ENCODE measurements around the gene NCOA7.
"Not testable (repeated sequence)": the region's sequence is repeated elsewhere in the genome, so short reads cannot be mapped to it uniquely, and the experiment has no call there.

The NCOA7 gene

DNA sequence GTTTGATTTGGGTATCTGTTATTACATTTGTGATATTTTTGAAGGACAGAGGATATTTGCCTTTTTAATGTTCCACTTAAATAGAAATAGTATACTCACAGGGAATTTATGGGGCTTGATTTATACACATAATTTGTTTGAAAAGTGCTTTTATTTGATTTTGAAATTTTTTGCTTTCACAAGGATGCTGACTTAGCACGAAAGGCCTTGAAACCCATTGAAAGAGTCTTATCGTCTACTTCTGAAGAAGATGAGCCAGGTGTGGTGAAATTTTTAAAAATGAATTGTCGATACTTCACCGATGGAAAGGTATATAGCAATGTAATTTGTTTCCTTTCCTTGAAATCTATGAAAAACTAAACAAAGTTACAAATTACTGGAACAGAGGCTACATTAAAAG, 91.5 kb downstream of the NCOA7 start:
- DNase-seq: no peak

DNA sequence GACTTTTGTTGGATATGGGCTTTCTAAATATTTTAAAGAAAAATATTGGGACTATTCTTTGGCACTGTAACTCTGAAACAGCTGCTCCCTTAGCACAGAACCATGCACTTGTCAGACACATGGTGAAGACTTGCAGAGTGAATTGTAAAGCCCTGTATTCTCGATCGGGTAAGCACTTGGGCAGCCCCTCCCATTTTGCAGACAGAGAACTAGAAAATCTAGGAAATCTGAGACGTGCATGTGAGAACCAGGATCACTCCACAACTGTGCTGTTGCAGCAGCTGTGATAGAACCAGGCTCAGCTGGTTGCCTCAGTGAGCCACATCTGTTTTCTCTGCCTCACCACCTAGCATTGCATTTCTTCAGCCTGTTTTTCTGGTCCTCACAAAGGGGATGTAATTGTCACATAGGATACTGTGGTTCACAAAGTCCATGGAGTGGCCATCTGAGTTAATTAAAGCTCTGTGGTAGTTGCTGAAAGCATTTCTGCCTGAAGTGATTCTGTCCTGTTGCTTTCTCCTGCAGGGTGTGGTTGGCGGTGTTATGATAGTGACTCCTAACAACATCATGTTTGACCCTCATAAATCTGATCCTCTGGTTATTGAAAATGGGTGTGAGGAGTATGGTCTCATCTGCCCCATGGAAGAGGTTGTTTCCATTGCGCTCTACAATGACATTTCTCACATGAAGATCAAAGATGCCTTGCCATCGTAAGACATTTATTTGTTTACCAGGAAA, 94.0 kb downstream of the NCOA7 start:
- DNase-seq: no peak

DNA sequence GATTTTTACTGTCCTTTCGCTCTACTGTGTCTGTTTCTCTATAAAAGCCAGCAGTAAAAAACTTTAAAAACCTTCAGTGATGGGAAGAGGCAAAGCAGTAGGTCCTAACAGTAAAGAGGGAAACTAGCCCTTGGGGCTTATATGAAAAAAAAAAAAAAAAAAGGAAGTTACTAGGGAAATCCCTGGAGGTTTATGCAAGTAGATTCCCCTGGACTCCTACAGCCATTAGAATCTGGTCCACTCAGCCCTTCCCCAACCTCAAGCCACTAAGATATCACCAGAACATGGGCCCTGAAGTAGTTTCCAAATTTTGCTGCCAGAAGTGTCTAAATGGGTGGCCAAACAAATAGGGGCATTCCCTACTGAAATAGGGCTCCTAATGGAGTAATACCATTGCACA, 95.3 kb downstream of the NCOA7 start:
- DNase-seq: no peak

DNA sequence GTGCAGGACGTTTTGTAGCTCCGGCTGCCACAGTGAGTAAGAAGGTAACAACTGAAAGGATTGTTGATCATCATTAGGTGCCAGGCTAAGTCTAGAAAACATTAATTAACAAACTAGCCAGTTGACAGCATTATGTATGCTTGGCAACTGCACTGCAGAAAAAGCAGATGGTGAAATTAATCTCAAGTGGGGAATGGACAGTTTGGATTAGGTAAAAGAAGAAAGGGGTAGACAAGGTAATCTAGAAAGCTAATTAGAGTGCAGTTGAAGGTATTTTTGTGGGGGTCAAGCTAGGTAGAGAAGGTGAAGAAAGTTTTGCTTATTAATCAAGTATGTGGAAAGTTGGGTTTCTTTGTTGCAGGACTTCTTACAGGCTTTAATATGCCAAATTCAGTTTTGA, 96.2 kb downstream of the NCOA7 start:
- no peak for DNase-seq

DNA sequence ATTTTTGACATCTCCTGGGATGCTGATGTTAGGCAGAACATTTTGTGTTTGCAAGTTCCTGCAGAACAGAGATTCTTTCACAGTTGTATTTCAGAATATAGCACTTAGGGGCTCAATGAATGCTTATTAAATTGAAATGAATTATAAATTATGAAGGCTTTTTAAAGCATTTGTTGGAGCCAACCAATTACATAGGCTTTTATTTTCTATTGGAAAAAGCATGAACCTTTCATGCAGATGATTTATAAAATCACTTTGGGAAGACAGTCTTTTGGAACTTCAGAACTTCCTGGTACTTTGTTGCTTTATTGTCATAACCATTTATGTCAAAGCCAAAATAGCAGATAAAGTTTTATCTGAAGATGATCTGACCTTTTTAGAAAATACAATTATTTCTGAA, 96.6 kb downstream of the NCOA7 start:
- DNase-seq: no peak

DNA sequence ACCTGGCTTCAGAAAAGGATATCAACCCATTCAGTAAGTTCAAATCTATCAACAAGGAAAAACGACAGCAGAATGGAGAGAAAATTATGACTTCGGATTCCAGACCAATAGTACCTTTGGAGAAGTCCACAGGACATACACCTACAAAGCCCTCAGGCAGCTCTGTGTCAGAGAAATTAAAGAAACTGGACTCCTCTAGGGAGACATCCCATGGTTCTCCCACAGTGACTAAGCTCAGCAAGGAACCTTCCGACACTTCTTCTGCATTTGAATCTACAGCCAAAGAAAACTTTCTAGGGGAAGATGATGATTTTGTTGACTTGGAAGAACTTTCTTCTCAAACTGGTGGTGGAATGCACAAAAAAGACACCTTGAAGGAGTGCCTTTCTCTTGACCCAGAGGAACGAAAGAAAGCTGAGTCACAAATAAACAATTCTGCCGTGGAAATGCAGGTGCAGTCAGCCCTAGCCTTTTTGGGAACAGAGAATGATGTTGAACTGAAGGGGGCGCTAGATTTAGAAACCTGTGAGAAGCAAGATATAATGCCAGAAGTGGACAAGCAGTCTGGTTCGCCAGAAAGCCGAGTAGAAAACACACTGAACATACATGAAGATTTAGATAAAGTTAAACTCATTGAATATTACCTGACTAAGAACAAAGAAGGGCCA, 98.4 kb downstream of the NCOA7 start:
- peak; percentile 13 for DNase-seq

DNA sequence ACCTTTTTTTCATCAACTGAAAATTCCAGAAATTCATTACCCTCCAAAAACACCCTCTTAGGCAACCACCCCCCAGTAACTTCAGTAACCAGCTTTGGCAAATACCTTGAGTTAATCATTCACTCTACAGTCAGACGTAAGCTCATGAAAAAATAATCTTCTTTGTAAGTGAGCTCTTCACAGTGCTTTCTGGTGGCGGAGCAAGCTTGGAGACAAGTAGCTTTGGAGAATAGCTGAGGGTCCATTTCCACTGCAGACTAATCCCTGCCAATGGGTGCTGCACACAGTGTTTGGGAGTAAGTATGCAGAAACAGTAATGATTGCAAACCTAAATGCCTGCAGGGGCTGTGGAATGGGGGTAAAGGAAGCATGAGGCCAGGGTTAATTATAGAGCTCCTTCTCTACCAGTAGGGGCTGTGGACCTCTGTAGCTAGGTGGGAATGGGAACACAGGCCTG, 109.0 kb downstream of the NCOA7 start:
- no peak for DNase-seq

DNA sequence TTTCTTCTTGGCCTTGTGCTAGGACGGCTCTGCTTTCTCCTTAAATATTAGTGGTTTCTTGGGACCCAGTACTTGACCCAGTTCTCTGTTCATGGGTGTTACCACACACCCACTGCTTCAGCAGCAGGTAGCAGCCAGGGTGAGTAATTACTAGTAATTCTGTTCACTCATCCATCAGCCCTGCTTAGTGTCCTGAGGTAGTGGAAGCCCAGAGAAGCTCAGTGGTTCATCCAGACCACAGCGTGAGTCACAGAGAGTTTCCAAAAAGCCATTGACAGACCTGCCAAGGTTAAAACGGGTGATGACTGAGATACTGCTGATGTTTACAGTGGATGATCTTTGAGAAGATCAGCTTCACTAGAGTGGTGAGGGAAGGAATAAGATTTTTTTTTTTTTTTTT, 114.1 kb downstream of the NCOA7 start:
- peak; percentile 69 for DNase-seq

DNA sequence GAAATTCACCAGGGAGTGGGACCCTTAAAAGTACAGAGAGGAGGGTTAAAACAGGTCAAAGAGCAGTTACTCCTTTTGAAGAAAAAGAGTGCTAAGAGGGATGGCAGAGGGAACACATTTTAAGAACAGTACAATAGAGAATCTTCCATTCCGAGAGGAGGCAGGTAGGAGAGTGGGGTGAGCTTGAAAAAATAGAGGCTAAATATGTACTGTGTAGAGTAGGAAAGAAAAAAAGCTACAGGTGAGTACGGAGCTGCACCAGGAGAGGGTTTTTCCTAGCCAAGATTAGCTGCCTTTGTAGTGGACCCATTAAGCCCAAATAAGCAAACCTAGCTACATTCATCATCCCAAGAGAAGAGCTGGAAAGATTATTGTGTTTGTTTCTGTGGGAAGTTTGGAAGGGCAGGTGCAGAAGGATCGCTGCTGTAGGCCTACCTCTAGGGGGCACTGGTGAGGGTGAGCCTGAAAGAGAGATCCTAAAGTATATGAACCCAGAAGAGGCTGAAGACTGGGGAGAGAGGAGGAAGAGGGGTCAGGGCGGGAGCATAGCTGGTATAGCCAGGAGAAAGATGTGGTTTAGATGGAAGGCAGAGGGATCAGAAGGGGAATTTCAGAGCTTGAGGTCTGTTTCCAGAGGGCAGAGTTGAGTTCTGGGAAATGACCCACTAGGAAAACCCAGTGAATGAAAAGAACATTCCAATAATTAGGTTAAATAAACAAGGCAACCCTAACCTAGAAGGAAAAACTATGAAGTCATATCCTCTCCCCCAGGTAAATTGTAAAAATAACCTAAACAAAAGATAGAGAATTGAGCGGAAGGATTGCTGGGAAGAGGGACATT, 115.6 kb downstream of the NCOA7 start:
- peak; percentile 72 for DNase-seq

DNA sequence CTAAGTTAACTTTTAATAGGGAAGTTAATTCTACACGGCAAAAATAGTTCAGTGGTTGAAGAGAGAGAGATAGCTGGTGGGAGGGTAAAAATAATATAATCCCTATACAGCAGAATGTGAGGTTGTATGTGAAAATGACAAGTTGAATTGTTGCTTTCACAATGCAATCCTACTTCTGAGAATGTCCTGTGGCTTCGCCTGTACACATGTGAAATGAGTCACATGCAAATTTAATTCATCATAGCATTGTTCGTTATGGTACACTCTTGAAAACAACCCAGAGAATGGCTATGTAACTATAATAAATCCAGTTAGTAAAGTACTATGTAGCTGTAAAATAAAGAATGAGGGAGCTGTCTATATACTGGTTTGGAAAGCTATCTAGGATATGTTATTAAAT, 119.8 kb downstream of the NCOA7 start:
- no peak for DNase-seq

DNA sequence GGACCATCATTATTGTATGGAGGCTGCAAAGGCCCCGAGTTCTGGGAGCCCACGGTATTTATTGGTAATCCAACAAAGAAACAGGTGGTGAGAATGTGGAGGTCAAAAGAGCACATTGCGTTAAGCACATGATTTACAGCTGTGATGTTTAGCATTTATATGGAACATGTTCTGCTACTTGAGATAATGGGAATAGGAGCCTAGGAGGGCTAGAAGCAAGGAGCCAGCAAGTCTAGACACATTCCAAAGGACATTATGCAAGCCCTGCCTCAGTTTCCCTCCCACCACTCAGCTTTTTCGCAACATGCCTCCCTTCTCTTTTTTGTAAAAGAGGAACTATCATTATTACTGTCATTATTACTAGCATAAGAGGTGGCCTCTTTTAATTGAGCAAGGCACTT, 120.3 kb downstream of the NCOA7 start:
- DNase-seq: not testable (repeated sequence)

DNA sequence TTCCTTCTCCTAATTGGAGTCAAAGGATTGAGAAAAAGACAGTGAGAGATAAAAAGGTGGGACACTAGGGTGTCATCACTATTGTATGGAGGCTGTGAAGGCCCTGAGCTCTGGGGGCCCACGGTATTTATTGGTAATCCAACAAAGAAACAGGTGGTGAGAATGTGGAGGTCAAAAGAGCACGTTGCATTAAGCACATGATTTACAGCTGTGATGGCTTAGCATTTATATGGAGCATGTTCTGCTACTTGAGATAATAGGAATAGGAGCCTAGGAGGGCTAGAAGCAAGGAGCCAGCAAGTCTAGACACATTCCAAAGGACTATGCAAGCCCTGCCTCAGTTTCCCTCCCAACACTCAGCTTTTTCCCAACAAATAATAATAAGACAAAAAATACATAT, 121.7 kb downstream of the NCOA7 start:
- DNase-seq: not testable (repeated sequence)

DNA sequence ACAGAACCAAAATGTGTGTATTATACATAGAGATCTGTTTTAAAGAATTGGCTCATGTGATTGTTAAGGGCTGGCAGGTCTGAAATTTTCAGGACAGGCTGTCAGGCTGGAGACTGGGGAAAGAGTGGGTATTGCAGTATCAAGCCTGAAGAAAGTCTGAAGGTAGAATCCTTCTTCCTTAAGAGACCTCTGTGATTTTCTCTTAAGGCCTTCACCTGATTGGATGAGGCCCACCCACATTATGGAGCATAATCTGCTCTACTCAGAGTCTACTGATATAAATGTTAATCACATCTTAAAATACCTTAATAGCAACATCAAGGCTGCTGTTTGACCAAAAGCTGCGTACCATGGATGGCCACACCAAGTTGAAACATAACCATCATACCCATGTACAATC, 122.4 kb downstream of the NCOA7 start:
- no peak for DNase-seq

DNA sequence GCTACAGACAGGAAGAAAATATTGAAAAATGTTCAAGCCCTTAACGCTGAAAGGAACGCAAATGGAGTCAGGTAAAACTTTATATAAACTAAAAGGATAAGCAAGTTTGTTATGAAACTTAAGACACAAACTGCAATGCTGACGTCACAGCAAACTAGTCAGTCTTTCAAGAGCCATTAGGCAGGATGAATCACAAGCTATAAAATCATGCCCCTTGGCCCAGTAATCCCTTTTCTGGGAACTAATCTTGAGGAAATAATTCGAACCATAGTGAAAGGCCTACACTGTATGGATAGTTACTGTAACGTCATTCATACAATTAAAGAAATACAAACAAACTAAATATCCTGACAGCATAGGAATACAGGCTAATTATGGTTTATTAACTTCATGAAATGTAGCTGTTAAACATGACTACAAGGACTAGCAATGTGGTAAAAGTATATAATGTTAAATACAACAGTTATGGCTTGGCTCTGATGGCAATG, 123.1 kb downstream of the NCOA7 start:
- DNase-seq: no peak

DNA sequence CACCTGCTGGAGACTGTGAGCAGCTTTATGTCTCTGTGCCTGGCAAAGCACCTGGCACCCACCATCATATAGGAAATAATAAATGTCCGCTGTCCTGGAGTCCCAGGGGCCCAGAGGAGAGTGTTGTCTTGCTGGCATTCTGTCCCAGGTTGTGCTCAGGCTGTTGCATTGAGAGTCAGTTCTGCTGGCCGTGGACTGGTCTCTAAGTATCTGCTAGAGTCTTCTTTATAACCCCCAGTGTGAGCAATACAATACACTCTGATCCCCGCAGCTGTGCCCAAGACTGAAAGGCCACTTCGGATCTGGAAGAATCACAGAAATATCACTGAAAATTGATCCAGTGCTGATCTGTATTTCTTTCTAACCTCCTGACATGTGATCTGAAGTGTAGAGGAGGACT, 127.5 kb downstream of the NCOA7 start:
- DNase-seq: no peak

DNA sequence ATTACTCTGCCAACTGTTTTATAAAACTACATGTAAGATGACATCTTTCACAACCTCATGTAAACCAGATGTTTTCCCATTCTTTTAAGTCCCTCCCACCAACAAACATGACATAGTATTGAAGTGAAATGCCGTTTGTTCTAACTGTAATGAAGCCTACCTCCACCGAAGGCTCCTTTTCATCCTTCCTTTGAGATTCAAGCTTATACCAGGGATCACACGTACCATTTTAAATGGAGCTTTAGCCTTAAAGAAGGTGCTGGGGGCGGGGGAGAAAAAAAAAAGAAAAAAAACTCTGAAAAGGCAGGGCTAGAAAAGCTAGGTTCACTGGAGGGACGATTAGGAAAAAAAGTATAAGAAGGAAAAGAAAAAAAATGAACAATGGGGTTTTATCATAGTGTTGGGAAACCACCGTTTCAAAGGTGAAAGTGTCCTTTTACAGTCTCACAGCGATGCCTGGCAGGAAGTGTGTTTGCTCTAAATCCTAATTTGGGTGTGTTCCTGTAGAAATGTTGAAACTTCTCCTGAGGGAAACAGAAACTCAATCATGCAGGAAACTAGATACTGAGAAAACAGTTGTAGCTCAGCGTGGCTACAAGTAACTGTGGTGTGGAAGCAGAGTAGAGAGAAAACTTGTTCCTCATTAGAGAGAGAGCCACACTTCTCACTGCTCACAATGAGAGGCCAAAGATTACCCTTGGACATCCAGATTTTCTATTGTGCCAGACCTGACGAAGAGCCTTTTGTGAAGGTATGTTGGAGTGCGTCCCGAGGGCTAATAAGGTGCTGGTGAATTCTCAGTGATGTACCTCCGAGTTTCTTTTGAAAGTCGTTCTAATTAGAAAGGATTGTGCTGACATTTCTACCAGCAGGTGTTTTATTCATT, 128.2 kb downstream of the NCOA7 start:
- peak; percentile 58 for DNase-seq

DNA sequence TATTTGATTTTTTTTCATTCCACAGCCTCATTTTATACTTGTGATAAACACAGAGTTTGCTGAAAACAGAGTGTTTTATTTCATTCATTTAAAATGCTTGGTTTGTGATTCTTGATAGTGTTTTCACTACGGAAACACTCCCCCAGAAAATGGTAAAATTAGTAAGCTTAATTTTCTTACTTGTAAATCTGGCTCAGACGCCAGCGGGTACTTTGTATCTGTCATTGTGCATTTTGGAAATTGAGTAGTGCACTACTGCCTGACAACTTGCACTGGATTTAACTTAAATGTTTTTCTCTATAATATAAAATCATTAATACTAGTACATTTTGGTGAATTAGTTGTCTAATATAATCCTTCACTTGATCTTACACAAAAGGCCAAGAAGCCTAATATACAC, 128.9 kb downstream of the NCOA7 start:
- DNase-seq: no peak

DNA sequence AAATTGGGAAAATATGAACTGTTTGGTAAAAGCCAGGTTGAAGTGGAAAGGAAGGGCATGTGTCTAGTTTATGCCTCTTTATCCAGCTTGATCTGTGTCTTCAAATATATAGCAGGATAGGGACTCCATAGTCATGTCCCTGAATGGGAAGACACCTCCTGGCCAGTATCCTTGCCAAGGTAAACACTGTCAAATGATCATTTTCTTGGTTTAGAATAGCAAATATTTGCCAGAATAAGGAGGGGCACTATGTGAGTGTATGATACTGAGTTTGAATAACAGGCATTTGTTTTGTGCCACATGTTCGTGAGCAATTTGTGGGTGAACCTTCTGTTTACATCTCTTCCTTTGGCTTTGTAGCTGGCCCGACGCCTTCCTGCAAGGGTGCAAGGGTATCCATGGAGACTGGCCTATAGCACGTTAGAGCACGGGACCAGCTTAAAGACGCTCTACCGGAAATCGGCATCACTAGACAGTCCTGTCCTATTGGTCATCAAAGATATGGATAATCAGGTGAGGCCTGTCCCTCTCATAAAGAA, 131.6 kb downstream of the NCOA7 start:
- DNase-seq: no peak

DNA sequence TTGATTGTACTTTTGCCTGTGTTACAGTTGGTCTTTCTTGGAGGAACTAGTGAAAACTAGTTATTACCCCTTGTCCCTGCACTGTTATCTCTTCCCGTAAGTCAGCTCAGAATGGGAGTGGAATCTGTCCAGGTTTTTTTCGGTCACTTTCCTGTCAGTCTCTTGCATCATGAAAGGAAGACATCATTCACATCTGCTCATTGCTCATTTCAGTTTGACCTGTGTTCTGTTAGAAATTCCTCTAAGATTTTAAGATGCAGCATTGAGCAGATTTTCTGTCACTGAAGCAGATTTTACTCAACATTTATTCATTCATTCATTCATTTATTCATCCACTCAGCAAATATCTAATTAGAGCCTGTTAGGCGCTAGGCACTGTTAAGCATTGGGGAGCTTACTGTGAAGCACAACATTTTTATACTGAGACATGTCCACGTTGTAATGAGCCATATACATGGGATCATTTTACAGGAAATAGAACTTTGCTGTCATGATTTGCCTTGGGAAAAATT, 132.7 kb downstream of the NCOA7 start:
- no peak for DNase-seq

DNA sequence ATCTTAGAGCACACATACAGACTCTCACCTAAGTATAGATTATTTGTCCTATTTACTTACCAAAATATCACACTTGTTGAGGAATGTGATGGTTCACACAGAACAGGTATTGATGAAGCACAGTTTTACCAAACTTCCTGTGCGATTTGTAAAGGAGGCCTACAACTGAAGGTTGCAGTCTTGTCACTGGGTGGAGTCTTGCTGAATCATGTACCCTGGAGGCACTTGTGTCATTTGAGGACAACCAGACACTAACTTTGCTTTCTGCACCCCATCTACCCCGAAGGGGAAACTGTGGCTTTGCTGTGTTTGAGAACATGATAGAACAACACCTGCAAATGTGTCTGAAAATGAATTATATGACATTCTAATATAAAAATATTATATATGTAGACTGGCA, 133.4 kb downstream of the NCOA7 start:
- DNase-seq: no peak

DNA sequence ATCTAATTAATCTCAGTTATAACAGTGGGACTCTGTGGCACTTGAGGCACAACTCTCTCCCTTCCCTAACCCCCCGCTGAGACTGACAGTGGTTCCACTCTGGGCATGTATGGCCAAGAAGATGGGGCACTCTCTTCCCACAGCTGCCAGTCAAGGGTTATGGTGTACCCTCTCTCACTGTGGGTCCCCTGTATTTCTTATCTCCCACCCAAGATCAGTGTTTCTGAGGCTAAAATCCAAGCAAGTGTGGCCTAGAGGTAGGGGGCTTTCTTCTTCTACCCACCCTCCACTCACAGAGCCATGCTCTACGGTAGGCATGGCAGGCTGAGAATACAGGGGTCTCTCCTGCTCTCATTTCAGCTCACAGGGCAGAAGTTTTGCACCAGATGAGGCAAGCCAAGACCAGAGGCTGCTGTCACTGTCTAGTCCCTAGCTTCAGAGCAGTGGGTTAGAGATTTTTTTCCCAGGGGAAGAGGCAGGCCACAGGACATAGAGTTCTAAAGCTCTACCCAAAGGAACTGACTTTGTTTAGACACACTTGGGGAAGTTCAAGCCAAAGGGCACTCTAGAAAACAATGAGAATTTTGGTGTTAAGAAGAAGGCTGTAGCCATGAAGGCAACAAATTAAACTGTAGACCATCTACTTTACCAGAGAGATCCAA, 134.1 kb downstream of the NCOA7 start:
- no peak for DNase-seq

DNA sequence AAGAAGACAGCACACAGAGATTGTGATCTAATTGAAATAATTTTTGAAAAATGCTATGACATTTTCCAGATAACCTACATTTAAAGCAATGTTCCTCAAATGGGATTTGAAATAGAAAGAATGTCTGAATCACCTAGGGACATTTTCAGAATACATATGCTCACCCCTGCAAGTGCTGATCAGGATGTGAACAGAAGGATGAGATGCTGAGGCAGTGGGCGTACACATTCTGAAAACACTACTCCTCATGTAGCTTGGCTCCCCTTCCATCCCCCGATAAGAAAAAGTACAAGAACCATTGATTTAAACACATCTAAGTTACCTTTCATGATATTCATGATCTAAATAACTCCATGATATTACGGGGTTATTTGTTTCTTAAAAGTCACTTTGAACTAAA, 136.0 kb downstream of the NCOA7 start:
- DNase-seq: no peak
